ENCODE data around the gene BCL2. TPM values are rescaled to one million over a fixed set of nuclear protein-coding genes. Genes with fewer than 3 reads are reported as not detected.
A peak's percentile ranks its signal among the peaks of the same experiment; 100 is the strongest.
"Not testable (repeated sequence)": the region's sequence is repeated elsewhere in the genome, so short reads cannot be mapped to it uniquely, and the experiment has no call there.

The BCL2 gene
- total RNA-seq, 1 donor from 2014 or later, result 39.1 TPM

DNA sequence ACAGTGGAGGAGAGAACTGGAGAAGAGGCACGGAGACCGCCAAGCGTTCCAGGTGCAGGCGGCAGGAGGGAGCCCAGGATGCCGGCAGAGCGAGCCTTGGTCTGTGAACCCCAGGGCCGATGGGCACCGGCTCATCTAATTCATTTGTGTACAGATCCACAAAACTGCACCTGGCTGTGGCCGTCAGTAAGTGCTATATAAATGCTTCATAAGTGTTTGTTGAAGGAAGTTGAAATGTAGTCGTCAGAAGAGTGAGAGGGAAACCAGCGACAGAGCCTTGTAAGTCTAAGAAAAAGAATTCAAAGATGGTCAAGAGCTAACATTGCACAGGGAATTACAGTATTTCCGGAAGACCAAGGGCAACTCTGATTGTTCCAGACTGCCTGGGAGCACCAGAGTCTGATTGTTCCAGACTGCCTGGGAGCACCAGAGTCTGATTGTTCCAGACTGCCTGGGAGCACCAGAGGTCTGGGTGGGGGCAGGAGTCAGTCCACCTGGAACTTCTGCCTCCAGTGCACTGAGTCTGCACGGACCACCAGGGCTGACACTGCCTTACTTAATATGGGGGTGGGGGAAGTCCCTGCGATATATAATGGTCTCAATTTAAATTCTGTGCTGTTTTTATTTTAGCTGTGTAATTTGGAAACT is 112.3 kb downstream of the BCL2 start:
- no peak overlapping the region for H3K9ac ChIP-seq (ENCODE audit: low read depth in 1 of 3, low read length in 3 of 3)
- no peaks in the 10 kb centered on the region for H3K36me3 ChIP-seq (ENCODE audit: control insufficient read depth in 3 of 3, insufficient read depth in 3 of 3, low read length in 3 of 3)
- no peak overlapping the region for H3K27ac ChIP-seq (ENCODE audit: low read depth, low read length)
- no peaks in the 10 kb centered on the region for H3K27me3 ChIP-seq (ENCODE audit: control insufficient read depth in 3 of 3, insufficient read depth in 3 of 3, low read length in 3 of 3)
- peak overlapping the region in 1 of 3 donors; percentile 4 for H3K4me3 ChIP-seq (ENCODE audit: low read length in 3 of 3)
- H3K9me3 ChIP-seq (ENCODE audit: control insufficient read depth in 3 of 3, low read length in 3 of 3), result no peaks in the 10 kb centered on the region
- H3K4me1 ChIP-seq (ENCODE audit: control insufficient read depth in 3 of 3, insufficient read depth in 3 of 3, low read length in 3 of 3), result peaks cover 0 to 10% (median 9%) of the 10 kb centered on the region in 3 donors

DNA sequence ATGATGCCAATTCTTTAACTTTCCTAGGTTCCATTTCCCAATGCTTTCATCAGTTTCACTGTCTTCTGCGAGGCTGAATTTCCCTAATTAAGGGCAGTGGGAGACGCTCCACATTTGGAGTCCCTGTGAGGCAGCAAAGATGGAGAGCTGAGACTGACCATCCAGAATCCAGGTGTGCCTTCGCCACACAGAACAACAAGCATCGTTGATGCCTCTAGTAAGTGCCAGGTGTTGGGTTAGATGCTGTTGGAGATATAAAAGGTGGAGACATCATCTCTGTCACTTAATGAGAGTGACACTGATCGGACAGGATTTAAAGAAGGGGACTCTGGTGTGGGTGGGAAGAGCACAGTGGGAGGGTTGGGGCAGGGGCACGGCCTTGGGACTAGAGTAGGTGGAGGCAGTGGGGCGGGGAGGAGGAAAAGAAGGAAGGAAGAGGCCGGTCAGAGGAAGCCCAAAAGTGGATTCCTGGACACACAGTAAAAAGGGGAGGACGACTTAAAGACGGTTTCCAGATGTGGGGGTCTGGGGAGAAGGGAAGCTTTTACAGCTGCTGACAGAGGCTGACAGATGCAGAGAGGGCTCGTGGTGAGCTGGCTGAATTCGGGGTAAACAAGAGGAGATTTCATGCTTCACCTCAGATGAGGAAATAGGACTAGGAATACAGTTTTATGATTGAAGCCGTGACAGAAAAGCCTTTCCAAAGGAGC is 113.0 kb downstream of the BCL2 start:
- no peak overlapping the region for H3K9ac ChIP-seq (ENCODE audit: low read depth in 1 of 3, low read length in 3 of 3)
- H3K4me3 ChIP-seq (ENCODE audit: low read length in 3 of 3), result peak overlapping the region in 1 of 3 donors; percentile 4
- no peak overlapping the region for H3K27ac ChIP-seq (ENCODE audit: low read depth, low read length)
- H3K36me3 ChIP-seq (ENCODE audit: control insufficient read depth in 3 of 3, insufficient read depth in 3 of 3, low read length in 3 of 3), result no peaks in the 10 kb centered on the region
- no peaks in the 10 kb centered on the region for H3K27me3 ChIP-seq (ENCODE audit: control insufficient read depth in 3 of 3, insufficient read depth in 3 of 3, low read length in 3 of 3)
- no peaks in the 10 kb centered on the region for H3K9me3 ChIP-seq (ENCODE audit: control insufficient read depth in 3 of 3, low read length in 3 of 3)
- peaks cover 0 to 11% (median 9%) of the 10 kb centered on the region in 3 donors for H3K4me1 ChIP-seq (ENCODE audit: control insufficient read depth in 3 of 3, insufficient read depth in 3 of 3, low read length in 3 of 3)

- Histone ChIP-seq H3K9me3 (ENCODE audit: control insufficient read depth in 3 of 3, low read length in 3 of 3) (no peaks in the 10 kb centered on the region), H3K27ac (ENCODE audit: low read depth, low read length) (no peak overlapping the region), H3K9ac (ENCODE audit: low read depth in 1 of 3, low read length in 3 of 3) (no peak overlapping the region), H3K36me3 (ENCODE audit: control insufficient read depth in 3 of 3, insufficient read depth in 3 of 3, low read length in 3 of 3) (no peaks in the 10 kb centered on the region), H3K4me3 (ENCODE audit: low read length in 3 of 3) (no peak overlapping the region), H3K4me1 (ENCODE audit: control insufficient read depth in 3 of 3, insufficient read depth in 3 of 3, low read length in 3 of 3) (peaks cover 0 to 11% (median 9%) of the 10 kb centered on the region in 3 donors), H3K27me3 (ENCODE audit: control insufficient read depth in 3 of 3, insufficient read depth in 3 of 3, low read length in 3 of 3) (no peaks in the 10 kb centered on the region)
Measured at GRCh38 chr18:63205791-63206252, 113.7 kb downstream of the BCL2 start.

DNA sequence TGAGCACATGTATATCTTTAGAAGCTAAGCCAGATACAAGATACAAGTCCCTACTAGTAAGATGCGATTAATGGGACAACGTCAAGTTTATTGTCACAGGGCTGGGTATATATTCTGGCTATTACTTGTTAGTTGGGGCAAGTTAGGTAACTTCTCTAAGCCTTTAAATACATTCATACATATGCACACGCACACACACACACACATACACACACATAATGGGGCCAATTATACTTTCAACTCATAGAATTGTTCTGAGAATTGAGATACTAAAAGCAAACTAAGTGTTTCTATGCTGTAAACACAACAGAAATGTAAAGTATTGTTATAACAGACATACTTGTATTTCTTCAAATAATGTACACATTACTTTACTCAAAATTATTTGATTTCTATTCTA is 116.1 kb downstream of the BCL2 start:
- no peaks in the 10 kb centered on the region for H3K9me3 ChIP-seq (ENCODE audit: control insufficient read depth in 3 of 3, low read length in 3 of 3)

GRCh38 chr18:63202828-63203227 is 116.7 kb downstream of the BCL2 start:
- Histone ChIP-seq H3K9ac (ENCODE audit: low read depth in 1 of 3, low read length in 3 of 3) (no peak overlapping the region), H3K9me3 (ENCODE audit: control insufficient read depth in 3 of 3, low read length in 3 of 3) (no peaks in the 10 kb centered on the region), H3K36me3 (ENCODE audit: control insufficient read depth in 3 of 3, insufficient read depth in 3 of 3, low read length in 3 of 3) (no peaks in the 10 kb centered on the region), H3K27ac (ENCODE audit: low read depth, low read length) (peak overlapping the region; percentile 4), H3K27me3 (ENCODE audit: control insufficient read depth in 3 of 3, insufficient read depth in 3 of 3, low read length in 3 of 3) (no peaks in the 10 kb centered on the region), H3K4me1 (ENCODE audit: control insufficient read depth in 3 of 3, insufficient read depth in 3 of 3, low read length in 3 of 3) (peaks cover 0 to 29% (median 8%) of the 10 kb centered on the region in 3 donors), H3K4me3 (ENCODE audit: low read length in 3 of 3) (no peak overlapping the region)

More for the DNA sequence above, 116.1 kb downstream of the BCL2 start:
- Histone ChIP-seq H3K27me3 (ENCODE audit: control insufficient read depth in 3 of 3, insufficient read depth in 3 of 3, low read length in 3 of 3) (no peaks in the 10 kb centered on the region), H3K27ac (ENCODE audit: low read depth, low read length) (no peak overlapping the region), H3K4me1 (ENCODE audit: control insufficient read depth in 3 of 3, insufficient read depth in 3 of 3, low read length in 3 of 3) (peaks cover 0 to 25% (median 9%) of the 10 kb centered on the region in 3 donors), H3K9ac (ENCODE audit: low read depth in 1 of 3, low read length in 3 of 3) (no peak overlapping the region), H3K36me3 (ENCODE audit: control insufficient read depth in 3 of 3, insufficient read depth in 3 of 3, low read length in 3 of 3) (no peaks in the 10 kb centered on the region), H3K4me3 (ENCODE audit: low read length in 3 of 3) (no peak overlapping the region)

DNA sequence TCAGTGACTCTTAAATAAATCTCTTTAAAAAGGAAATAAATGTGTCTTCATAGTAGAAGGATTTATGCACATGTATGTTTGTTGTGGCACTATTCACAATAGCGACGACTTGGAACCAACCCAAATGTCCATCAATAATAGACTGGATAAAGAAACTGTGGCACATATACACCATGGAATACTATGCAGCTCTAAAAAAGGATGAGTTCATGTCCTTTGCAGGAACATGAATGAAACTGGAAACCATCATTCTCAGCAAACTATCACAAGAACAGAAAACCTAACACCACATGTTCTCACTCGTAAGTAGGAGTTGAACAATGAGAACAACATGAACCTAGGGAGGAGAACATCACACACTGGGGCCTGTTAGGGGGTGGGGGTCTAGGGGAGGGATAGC is 118.1 kb downstream of the BCL2 start:
- H3K27me3 ChIP-seq (ENCODE audit: control insufficient read depth in 3 of 3, insufficient read depth in 3 of 3, low read length in 3 of 3); H3K36me3 ChIP-seq (ENCODE audit: control insufficient read depth in 3 of 3, insufficient read depth in 3 of 3, low read length in 3 of 3); H3K9ac ChIP-seq (ENCODE audit: low read depth in 1 of 3, low read length in 3 of 3); H3K4me3 ChIP-seq (ENCODE audit: low read length in 3 of 3); H3K9me3 ChIP-seq (ENCODE audit: control insufficient read depth in 3 of 3, low read length in 3 of 3); H3K27ac ChIP-seq (ENCODE audit: low read depth, low read length): not testable (repeated sequence)
- peaks cover 0 to 35% (median 11%) of the 10 kb centered on the region in 3 donors for H3K4me1 ChIP-seq (ENCODE audit: control insufficient read depth in 3 of 3, insufficient read depth in 3 of 3, low read length in 3 of 3)

- Histone ChIP-seq H3K4me3 (ENCODE audit: low read length in 3 of 3) (peak overlapping the region in 1 of 3 donors; percentile 39), H3K4me1 (ENCODE audit: control insufficient read depth in 3 of 3, insufficient read depth in 3 of 3, low read length in 3 of 3) (peaks cover 0 to 40% (median 14%) of the 10 kb centered on the region in 3 donors), H3K9me3 (ENCODE audit: control insufficient read depth in 3 of 3, low read length in 3 of 3) (no peaks in the 10 kb centered on the region), H3K27me3 (ENCODE audit: control insufficient read depth in 3 of 3, insufficient read depth in 3 of 3, low read length in 3 of 3) (no peaks in the 10 kb centered on the region), H3K36me3 (ENCODE audit: control insufficient read depth in 3 of 3, insufficient read depth in 3 of 3, low read length in 3 of 3) (no peaks in the 10 kb centered on the region), H3K27ac (ENCODE audit: low read depth, low read length) (no peak overlapping the region), H3K9ac (ENCODE audit: low read depth in 1 of 3, low read length in 3 of 3) (peak overlapping the region in 1 of 3 donors; percentile 42)
Measured at GRCh38 chr18:63199743-63200241, 119.8 kb downstream of the BCL2 start.

DNA sequence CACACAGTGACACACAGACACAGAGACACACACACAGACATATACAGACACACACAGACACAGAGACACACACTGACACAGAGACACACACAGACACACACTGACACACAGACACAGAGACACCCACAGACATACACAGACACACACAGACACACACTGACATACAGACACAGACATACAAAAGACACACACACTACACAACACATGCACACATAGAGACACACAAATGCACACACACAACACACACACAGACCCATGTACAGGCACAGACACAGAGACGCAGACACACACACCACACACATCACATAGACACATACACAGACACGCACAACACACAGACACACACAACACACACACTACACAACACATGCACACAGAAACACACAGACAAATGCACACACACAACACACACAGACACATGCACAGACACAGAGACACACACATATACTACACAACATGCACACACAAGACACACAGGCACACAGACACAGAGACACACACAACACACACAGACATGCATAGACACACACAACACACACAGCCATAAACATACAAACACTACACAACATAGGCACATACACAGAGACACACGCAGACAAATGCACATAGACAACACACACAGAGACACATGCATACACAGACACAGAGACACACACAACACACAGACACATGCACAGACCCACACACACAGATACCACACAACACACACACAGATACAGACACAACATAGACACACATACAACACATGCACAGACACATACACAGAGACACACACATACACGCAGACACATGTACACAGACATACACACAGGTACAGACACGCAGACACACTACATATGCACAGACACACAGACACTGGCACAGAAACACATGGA is 120.5 kb downstream of the BCL2 start:
- no peak overlapping the region for H3K9ac ChIP-seq (ENCODE audit: low read depth in 1 of 3, low read length in 3 of 3)
- no peak overlapping the region for H3K27ac ChIP-seq (ENCODE audit: low read depth, low read length)
- H3K4me1 ChIP-seq (ENCODE audit: control insufficient read depth in 3 of 3, insufficient read depth in 3 of 3, low read length in 3 of 3), result peaks cover 0 to 43% (median 14%) of the 10 kb centered on the region in 3 donors
- H3K27me3 ChIP-seq (ENCODE audit: control insufficient read depth in 3 of 3, insufficient read depth in 3 of 3, low read length in 3 of 3), result no peaks in the 10 kb centered on the region
- no peaks in the 10 kb centered on the region for H3K36me3 ChIP-seq (ENCODE audit: control insufficient read depth in 3 of 3, insufficient read depth in 3 of 3, low read length in 3 of 3)
- peak overlapping the region in 1 of 3 donors; percentile 39 for H3K4me3 ChIP-seq (ENCODE audit: low read length in 3 of 3)
- H3K9me3 ChIP-seq (ENCODE audit: control insufficient read depth in 3 of 3, low read length in 3 of 3), result no peaks in the 10 kb centered on the region

DNA sequence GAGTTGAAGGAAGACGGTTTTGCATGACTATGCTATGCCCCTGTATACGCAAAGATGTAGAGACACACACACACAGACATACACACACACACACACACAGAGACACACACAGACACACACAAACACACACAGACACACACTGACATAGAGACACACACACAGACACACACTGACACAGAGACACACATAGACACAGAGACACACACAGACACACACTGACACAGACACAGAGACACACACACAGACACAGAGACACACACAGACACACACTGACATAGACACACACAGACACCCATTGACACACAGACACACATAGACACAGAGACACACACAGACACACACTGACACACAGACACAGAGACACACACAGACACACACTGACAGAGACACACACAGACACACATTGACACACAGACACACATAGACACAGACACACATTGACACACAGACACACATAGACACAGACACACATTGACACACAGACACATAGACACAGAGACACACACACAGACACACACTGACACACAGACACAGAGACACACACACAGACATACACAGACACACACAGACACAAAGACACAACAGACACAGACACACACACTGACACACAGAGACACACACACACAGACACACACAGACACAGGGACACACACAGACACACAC is 121.3 kb downstream of the BCL2 start:
- Histone ChIP-seq H3K27me3 (ENCODE audit: control insufficient read depth in 3 of 3, insufficient read depth in 3 of 3, low read length in 3 of 3) (no peaks in the 10 kb centered on the region), H3K4me1 (ENCODE audit: control insufficient read depth in 3 of 3, insufficient read depth in 3 of 3, low read length in 3 of 3) (peaks cover 4 to 49% (median 17%) of the 10 kb centered on the region in 3 donors), H3K27ac (ENCODE audit: low read depth, low read length) (no peak overlapping the region), H3K9me3 (ENCODE audit: control insufficient read depth in 3 of 3, low read length in 3 of 3) (no peaks in the 10 kb centered on the region), H3K4me3 (ENCODE audit: low read length in 3 of 3) (no peak overlapping the region), H3K36me3 (ENCODE audit: control insufficient read depth in 3 of 3, insufficient read depth in 3 of 3, low read length in 3 of 3) (no peaks in the 10 kb centered on the region), H3K9ac (ENCODE audit: low read depth in 1 of 3, low read length in 3 of 3) (no peak overlapping the region)

Data from skeletal muscle tissue (tissue), 4 donors.